ENCODE results near the gene HSDL2.
"Not testable (repeated sequence)": the region's sequence is repeated elsewhere in the genome, so short reads cannot be mapped to it uniquely, and the experiment has no call there.

- not testable (repeated sequence) for TF ChIP-seq ZNF70 (CRISPR knock-in tag; IDR thresholded peaks at IDR 0.05); ZFP3 (CRISPR knock-in tag; IDR thresholded peaks at IDR 0.05); TOX (CRISPR knock-in tag; IDR thresholded peaks at IDR 0.05; ENCODE audit: borderline replicate concordance); ARNTL (CRISPR knock-in tag; IDR thresholded peaks at IDR 0.05; ENCODE audit: borderline replicate concordance, low read depth); PATZ1 (CRISPR knock-in tag; IDR thresholded peaks at IDR 0.05; ENCODE audit: borderline replicate concordance); TSHZ2 (CRISPR knock-in tag; IDR thresholded peaks at IDR 0.05); RARB (CRISPR knock-in tag; IDR thresholded peaks at IDR 0.05); CSDC2 (CRISPR knock-in tag; IDR thresholded peaks at IDR 0.05); POU6F1 (CRISPR knock-in tag; IDR thresholded peaks at IDR 0.05; ENCODE audit: borderline replicate concordance, low read depth); ZFP30 (CRISPR knock-in tag; IDR thresholded peaks at IDR 0.05); ISL1 (CRISPR knock-in tag; IDR thresholded peaks at IDR 0.05); ZNF565 (CRISPR knock-in tag; conservative IDR thresholded peaks at IDR 0.05; ENCODE audit: low read depth); CREB5 (CRISPR knock-in tag; IDR thresholded peaks at IDR 0.05; ENCODE audit: low read depth); ZNF8 (CRISPR knock-in tag; IDR thresholded peaks at IDR 0.05)
Observed at GRCh38 chr9:112512377-112512776, 132.5 kb downstream of the HSDL2 start.

Data from SK-N-SH treated with all-trans-retinoic acid at 6 μM for 48 hours (cell line).